Raji (cell line): ENCODE results near the gene SPTLC1.
A peak's percentile ranks its signal among the peaks of the same experiment; 100 is the strongest.

Source experiments
- POLR2A ChIP-seq: IDR thresholded peaks from 2 replicates; pipeline ENCODE4 v1.6.1; 2011; ENCODE audit warnings: low read depth, low read length, control low read depth; ENCODE audit not compliant: insufficient read depth

Gene SPTLC1, protein sequence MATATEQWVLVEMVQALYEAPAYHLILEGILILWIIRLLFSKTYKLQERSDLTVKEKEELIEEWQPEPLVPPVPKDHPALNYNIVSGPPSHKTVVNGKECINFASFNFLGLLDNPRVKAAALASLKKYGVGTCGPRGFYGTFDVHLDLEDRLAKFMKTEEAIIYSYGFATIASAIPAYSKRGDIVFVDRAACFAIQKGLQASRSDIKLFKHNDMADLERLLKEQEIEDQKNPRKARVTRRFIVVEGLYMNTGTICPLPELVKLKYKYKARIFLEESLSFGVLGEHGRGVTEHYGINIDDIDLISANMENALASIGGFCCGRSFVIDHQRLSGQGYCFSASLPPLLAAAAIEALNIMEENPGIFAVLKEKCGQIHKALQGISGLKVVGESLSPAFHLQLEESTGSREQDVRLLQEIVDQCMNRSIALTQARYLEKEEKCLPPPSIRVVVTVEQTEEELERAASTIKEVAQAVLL

DNA sequence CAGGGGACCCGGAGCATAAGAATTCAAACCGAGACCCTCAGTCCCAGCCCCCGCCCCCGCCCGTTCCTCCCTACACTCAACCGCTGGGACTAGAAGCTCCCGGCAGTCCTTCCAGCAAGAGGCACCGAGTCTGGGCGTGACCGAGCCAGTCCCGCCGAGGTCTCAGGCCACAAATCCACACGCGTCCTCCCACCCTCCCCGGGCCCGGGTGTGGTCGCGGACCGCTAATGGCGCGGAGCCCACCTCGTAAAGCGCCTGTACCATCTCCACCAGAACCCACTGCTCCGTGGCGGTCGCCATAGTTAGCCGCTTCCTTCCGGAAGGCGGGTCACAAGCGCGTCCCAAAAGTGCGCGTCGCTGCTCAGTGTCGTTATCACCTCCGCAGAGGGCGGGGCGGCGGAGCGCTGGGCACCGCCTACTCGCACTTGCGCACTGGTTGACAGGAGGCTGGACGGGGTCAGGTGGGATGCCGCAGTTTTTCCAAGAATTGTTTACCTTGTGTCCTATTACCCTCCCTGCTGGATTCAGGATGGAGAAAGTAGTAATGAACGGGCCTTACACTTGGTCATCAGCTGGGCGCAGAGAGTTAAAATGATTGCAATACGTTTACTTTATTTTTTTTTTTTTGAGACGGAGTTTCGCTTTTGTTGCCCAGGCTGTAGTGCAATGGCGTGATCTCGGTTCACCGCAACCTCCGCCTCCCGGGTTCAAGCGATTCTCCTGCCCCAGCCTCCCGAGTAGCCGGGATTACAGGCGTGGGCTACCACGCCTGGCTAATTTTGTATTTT, at the start of gene SPTLC1:
Gene SPTLC1, minus strand, starts transcription at position 343 of the 788 bp plus-strand sequence. Its CDS starts 43 bp downstream, at position 300.
- TF ChIP-seq POLR2A, result peak; percentile 91

DNA sequence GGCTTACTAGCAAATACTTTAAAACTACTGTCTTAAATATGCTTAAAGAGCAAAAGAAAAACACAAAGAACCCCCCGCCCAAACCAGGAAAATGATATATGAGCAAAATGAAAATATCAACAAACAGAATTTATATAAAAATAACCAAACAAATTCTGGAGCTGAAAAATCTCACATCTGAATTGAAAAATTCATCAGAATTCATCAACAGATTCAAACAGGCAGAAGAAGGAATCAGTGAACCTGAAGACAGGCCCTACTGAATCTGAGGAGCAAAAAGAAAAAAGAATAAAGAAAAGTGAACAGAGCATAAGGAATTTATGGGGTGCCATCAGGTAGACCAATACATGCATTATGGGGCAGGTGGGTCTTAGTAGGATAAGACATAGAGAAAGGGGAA, 49.8 kb upstream of the SPTLC1 start:
- no peak for TF ChIP-seq POLR2A

DNA sequence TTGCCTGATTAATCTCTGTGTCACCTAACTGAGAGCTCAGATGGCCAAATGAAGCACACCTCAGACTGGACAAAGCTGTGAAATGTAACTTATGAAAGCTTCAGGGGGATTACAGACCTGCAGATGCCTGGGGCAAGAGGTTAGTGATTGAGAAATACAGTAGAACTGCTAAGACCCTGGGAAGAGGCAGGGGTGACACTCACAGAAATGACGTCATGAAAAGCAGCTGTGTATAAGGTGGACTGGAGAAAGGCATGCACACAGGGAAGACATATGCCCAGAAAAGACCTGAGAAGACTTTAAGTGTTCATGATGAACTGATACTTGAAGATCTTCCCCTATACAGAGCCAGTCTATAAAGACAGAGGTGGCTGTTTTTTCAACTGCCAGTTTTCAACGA, 49.3 kb upstream of the SPTLC1 start:
- no peak for TF ChIP-seq POLR2A

DNA sequence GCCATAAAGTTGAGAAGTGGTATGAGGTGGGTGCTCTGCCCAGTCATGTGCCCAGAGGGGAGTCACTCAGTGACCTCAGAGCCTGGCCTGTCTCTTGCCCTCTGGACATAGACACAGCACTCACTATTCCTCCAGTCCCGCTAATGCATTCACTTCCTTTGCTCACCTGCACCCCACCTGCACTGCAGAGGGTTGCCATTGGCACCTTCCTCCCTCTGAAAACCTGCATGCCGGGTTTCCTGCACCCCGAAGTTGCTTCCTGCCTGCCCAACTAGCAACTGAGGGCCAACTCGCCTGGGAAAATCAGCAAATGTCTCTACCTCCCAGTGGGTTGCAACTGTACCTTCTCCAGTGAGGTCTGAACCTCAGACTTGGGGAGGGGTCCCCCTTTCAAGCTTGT, 48.1 kb upstream of the SPTLC1 start:
- TF ChIP-seq POLR2A, result no peak

DNA sequence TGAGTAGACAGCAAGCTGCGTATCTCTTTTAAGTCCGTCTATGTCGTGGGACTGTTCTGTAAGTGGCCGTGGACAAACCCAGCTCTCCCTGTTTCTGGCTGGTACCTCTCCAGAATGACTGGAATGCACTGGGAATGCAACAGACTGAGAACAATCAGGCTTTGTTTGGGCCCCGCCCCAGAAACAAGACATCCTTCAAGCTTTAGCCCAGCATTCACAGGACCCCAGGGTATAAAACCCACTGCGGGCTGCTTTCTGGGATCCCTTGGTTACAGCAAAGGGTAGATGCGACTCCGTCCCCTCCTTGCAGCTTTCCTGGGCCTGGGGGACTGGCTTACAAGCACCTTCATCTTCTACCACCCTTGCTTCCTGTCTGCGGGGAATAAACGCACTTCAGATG, 45.6 kb upstream of the SPTLC1 start:
- no peak for TF ChIP-seq POLR2A

DNA sequence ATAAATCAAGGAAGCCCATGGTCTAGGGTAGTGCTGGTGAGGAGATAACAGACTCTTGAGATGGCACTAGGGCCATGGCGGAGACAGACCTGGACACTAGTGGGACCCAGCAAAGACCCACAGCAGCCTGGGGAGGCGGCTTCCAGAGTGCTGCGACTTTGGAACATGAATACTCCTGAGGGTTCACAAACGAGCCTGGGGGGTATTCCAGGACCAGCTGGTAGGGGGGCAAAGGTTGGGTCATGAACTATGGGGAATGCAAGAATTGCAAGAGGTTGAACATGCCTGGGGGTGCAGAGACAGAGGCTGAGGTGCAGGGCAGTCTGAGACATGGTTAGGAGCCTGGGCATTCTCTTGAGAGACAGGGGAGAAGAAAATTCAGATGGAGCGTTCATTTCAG, 43.8 kb upstream of the SPTLC1 start:
- TF ChIP-seq POLR2A, result no peak

DNA sequence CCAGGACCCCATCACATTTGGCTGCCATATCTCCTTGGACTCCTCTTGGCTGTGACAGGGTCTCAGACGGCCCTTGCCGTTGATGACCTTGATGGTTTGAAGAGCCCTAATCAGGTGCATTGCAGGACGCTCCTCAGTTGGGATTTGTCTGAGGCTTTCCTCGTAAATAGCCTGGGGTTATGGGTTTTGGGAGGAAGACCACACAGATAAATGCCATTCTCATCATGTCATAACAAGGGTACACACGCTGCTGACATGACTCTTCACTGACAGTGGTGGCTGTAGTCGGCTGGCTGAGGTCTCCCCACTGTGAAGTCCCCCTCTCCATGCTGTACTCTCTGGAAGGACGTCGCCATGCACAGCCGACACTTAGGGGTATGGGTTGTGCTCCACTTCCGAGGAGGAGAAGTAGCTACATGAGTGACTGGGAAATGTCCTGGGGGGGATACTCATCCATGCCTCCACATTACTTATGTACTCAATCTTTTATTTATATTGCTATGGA, 42.9 kb upstream of the SPTLC1 start:
- no peak for TF ChIP-seq POLR2A

DNA sequence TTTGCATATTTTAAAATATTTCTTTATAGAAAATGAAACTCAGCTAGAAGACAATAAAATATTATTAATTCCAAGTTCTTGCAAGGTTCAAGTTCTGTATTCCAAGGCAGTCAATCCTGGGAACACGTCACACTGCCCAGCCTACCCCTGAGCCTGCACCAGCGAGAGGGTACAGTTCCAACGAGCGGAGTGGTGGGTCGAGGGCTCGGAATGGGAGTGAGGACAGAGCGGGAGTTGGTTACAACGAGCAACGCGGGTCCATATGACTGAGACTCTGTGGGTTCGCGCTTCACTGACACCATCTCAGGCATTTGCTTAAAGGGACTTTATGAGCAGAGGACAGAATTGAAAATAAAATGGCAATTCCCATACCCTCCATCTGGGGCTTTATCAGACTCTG, 40.0 kb upstream of the SPTLC1 start:
- TF ChIP-seq POLR2A, result no peak

DNA sequence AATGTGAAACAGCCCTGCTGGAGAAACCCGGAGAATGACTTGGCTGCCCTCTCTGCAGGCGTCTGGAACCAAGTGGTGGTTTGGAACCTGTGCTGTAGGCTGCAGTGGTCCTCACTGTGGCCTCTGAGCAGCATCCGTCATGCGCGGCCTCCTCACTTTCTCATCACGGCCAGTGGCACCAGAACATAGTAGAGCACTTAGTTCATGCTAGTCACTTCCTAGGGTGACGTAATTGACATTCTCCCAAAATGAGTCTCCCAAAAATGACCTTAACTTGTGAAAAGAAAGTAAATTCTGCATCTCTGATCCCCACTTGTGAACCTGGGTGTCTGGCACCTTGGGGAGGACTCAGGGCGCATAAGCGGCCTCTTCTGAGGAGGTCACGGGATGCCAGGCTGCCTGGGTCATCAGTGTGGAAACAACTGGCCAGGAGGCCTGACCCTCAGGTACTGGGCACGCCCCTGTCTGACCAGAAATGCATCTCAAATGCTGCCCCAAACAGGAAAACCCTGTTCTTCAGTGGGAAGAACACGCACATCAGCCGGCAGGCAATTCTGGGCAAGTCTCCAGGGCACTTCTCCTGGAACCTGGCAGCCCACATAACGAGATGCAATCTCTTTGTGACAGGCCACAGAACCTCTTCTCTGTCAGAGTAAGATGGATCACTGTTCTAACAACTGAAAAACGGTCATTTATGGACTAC, 36.6 kb upstream of the SPTLC1 start:
- no peak for TF ChIP-seq POLR2A

DNA sequence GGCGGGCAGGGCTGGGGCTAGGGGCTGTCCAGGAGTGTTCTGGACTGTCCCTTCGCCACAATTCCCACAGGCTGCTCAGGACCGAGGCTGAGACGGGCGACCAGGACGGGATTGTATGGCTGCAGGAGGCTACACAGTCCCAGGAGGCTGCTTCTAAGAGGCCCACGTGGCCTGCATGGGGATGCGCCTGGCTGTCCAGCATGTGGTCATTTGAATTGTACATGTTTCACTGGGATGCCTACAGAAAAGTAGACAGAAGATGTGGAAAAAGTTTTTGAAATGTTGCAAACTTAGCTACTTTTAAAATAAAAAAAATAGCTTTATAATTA, 32.6 kb upstream of the SPTLC1 start:
- no peak for TF ChIP-seq POLR2A

DNA sequence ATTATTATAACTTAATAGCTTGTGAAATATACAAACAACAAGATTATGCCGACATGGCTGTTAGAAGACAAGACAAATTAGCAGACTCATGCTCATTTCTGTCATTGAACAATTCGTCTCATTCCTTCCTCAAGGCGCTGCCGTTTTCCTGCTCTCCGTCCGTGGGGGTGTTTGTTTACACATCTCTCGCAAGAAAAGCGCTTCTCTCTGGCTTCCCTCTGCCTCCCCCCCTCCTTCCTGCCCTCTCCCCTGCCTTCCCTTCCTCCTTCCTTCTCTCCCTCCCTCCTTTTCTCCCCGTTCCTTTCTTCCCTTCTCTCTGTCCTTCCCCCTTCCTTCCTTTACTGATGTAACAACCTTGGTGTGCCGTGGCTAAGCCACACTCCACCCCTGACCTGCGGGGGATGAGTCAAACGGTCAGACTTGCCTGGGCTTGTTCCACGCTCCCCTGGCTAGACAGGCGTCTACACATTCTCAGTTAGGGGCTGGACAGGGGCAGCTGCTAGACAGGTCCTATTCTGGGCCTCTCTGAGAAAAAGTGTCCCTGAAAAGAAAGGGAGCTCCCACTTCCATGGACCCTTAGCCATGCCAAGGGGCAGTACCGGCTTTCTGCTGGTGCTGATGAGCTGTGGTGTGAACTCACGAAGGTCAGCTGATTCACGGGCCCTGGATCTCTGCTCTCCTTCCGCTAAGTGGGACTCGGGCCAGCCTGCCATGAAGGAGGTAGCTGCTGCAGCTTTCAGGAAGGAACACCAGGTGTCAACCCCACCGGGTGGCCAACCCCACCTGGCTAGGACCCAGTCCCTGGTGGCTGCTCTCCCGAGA, 32.0 kb upstream of the SPTLC1 start:
- no peak for TF ChIP-seq POLR2A

DNA sequence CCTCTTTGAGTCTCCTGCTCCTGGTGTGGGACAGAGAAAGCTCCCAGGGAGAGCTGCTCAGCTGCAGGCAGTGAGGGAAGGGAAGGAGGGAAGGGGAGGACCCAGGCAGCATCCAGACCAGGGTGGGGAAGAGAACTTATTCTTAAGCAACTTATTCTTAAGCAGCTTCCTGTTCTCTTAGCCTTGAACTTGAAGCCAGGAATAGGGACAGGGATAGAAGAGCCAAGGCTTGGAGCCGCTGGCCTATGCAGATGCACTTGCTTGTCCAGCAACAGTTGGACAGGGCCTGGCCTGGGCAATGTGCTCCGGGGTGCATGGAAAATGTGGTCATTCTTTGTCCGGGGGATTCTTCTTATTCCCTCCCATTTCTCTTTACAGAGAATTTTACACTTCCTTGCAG, 31.4 kb upstream of the SPTLC1 start:
- no peak for TF ChIP-seq POLR2A

DNA sequence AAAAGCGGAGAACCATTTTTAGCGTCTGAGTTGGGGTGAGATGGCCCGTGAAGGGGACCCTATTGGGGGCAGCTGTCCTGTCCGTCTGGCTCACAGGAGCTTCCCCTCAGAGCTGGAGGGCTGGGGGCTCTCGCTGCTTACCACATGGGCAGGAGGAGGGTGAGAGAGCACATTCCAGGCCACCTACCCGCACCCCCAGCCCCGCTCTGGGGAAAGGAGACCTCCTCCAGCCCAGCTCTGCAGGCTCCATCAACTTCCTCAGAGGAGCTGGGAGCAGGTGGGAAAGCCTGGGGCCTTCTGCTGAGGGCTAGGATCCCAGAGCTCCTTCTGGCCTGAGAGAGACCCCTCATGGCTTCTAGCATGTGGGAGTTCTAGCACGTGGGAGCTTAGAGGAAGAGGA, 27.1 kb upstream of the SPTLC1 start:
- TF ChIP-seq POLR2A, result no peak
